ENCODE measurements around the gene RNU11.
"Not testable (repeated sequence)": the region's sequence is repeated elsewhere in the genome, so short reads cannot be mapped to it uniquely, and the experiment has no call there.

RNU11 gene

DNA sequence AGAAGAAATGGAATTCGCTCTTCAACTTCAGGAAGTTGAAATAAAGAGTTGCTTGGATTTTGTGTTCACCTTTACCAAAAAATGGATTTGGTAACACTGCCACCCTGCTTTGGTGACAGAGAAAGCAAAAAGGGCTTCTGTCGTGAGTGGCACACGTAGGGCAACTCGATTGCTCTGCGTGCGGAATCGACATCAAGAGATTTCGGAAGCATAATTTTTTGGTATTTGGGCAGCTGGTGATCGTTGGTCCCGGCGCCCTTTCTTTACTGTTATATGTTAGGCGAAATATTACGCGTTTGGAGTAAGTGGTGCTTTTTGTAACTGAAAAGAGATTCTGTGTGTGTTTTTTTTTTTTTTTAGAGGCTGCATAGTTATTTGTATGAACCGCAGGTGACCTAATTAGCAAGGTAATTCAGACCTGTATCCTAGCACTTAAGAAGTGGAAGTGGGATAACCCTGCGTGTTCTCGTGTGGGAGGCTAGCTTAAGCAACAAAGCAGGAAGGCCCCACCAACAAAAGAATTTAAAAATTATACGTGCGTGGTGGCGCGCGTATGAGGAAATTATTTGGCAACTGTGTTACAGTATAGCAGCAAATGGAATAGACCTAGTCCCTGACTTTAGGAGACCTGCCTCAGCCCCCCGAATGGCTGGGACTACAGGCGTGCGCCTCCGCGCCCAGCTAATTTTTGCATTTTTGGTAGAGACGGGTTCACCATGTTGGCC lies at the start of gene RNU11:
RNU11 (plus strand) TSS at position 127 of the 725 bp plus-strand sequence.
- peak; percentile 78 for DNase-seq

DNA sequence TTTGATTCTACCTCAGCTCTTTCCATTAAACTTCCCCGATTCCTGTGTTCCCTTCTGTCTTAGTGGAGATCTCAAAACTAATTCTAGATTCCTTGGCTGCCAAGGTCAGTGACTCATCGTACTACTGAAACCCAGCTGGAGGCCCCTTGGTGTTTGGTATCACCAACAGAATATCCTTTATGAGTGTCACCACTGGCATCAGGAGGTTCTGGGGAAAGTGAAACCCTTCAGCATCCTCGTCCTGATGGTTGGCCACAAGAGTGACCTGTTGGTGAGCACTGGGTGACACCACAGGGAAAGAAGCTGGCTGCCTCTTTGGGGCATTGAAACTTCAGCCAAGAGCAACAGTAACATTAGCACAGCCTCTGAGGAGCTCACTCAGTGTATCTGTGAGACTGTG lies 46.7 kb upstream of the RNU11 start:
- no peak for DNase-seq

DNA sequence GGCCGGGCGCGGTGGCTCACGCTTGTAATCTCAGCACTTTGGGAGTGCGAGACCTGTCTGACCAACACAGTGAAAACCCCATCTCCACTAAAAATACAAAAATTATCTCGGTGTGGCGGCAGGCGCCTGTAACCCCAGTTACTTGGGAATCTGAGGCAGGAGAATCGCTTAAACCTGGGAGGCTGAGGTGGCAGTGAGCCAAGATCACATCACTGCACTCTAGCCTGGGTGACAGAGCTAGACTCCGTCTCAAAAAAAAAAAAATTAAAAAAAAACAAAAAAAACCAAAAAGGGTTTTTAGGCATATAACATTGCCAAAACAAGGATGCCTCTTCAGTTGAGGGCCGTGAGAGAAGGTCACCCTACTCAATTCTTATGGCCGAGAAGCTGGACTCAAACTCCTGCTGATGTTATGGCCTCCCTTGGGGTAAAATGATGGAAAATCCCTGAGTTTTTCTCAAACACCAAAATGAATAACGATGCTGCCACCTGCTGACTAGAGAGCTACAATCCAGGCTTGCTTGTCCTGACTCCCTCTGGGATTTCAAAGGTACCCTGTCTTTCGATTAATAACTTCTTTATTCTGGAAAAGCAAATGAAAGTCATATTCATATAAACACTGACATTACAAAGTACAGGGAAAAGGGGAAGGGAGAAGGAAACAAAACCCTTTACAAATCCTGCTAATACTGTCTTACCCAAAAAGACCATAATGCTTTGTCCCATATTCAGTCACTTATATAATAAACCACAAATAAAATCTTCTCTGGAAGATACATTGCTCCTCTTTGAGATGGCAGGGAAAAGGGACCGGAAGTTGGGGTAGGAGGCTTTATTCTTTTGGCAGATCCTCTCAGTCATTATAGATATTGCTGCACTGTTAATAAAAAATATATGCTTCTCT lies 45.6 kb upstream of the RNU11 start:
- DNase-seq, result no peak

DNA sequence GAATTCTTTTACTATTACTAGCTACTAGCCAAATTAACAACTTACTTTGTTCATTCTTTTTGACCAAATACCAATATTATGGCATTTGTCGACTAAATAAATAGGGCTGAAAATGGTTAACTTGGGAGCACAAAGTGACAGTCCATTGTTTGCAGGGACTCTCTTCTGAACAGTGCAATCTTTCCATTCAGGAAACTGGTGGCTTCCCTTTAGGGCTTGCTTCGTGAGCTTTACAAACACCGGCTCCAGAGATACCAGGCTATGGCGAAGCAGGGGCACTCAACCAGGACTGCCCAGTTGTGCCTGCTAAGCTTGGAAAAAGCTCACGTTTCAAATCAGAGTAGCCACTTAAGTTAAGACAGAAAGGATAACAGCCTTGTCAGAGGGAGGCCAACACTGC lies 44.0 kb upstream of the RNU11 start:
- no peak for DNase-seq

DNA sequence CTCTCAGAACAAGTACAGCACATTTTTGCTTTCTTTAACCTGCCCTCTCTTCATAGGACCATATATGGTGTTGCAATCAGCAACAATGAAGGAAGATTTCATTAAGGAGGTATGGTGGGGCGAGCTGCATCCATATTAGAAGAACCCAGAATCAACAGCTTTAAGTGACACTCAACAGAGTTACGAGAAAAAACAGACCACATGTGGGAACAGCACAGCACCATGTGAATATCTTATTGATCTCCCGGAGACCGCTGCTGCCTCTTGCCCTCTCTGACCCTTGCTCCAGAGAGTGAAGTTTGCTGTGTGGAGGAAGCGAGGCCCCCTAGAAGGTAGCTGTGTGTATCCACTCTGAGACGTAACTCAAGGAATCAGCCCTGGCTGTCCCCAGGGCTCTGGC lies 43.4 kb upstream of the RNU11 start:
- no peak for DNase-seq

DNA sequence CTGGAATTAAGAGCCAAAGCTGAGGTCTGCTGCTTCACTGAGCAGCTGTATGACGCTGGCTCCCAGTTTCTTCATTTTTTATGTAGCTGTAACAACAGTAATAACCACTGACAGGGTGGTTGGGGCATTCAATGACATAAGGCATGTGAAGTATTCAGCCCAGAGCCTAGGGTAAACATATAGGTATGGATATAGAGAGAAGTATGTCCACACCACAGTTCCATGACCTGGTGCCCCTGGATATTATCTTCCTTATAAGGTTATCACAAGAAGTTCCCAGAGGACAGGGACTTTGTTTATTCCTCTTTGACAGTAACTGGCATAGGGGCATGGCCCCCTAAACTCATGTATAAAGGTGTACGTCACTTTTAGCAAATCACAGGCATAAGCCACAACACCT lies 41.6 kb upstream of the RNU11 start:
- no peak for DNase-seq

DNA sequence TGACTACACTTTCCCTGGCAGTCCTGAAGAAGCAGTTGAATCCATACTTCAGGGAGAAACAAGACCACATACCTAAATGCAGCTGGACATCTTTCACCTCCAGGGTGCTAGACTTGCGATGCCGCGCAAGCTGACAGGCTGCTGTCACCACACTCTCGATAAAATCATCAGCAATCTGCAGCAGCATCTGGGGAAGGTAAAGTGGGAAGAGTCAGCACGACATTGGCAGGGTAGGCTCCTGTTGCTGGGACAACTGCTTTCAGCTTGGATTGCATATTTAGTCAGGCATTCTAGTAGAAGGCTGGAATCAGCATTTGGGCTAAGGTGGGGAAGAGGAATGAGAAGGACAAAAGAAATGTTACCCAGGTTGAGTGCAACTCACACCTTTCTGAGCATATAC lies 35.2 kb upstream of the RNU11 start:
- no peak for DNase-seq

DNA sequence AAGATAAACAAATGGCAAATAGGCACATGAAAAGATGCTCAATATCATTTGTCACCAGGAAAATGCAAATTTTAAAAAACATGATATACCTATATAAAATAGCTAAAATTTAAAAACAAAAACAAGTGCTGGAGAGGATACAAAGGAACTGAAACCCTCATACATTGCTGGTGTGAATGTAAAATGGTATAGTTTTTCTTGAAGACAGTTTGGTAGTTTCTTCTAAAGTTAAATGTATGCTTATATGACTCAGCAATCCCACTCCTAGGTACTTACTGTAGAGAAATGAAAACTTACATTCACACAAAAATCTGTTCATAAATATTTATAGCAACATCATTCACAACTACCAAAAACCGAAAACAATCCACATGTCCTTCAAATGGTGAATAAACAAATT lies 16.7 kb upstream of the RNU11 start:
- no peak for DNase-seq

DNA sequence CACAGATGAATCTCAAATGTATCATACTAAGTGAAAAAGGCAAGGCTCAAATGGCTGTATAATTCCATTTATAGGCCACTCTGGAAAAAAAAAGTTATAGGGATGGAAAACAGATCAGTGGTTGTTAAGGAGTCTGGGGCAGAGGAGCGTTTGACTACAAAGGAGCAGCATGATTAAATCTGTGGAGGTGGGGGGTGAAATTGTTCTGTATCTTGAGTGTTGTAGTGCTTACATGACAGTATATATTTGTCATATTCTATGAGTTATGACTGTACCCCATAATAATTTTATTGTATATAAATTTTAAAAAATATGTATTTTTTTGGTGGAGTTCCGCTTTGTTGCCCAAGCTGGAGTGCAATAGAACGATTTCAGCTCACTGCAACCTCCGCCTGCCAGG lies 15.8 kb upstream of the RNU11 start:
- no peak for DNase-seq

DNA sequence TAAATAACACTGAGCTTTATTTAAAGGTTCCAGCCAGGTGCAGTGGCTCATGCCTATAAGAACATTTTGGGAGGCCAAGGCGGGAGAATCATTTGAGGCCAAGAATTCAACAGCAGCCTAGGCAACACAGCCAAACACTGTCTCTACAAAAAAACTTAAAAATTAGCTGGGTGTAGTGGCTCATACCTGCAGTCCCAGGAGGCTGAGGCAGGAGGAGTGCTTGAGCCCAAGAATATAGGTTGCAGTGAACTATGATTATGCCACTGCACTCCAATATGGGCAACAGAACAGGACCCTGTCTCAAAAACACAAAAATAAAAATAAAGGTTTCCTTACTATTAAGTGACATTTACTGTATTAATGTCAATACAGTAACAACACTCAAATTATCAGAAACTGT lies 7.6 kb upstream of the RNU11 start:
- peak; percentile 11 for DNase-seq

DNA sequence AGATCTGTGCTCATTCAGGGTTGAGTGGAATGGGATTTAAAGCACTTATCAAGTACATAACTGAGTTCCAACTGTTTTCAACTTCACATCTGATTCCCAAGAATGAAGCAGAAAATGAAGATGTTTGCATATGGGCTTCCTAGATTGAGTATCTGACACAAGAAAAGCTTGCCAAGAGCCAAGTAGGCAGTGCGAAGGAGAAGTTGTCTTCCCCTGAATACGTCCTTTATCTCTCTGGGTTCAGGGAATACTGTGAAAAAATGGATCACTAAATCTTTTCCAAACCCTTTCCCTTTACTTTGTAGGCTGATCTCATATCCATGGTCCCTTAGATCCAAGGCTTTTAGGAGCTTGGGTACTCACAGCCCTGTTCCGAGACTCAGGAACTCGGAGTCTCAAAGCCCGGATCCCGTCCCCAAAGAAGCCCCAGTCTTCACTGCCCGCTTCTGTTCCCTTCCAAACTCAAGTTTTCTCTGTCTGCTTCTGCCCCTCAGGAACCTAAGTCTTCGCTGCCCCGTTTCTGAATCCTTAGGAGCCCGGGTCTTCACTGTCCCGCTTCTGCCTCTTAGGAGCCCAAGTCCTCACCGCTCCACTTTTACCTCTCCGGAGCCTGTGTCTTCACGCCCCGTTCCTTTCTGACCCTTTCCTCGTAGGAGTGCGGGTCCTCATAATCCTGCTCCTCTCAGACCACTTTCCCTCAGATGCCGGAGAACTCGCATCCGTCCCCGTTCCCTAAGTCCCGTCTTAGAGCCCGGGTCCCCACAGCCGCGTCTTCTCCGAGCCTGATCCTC lies 6.1 kb upstream of the RNU11 start:
- DNase-seq, result no peak

DNA sequence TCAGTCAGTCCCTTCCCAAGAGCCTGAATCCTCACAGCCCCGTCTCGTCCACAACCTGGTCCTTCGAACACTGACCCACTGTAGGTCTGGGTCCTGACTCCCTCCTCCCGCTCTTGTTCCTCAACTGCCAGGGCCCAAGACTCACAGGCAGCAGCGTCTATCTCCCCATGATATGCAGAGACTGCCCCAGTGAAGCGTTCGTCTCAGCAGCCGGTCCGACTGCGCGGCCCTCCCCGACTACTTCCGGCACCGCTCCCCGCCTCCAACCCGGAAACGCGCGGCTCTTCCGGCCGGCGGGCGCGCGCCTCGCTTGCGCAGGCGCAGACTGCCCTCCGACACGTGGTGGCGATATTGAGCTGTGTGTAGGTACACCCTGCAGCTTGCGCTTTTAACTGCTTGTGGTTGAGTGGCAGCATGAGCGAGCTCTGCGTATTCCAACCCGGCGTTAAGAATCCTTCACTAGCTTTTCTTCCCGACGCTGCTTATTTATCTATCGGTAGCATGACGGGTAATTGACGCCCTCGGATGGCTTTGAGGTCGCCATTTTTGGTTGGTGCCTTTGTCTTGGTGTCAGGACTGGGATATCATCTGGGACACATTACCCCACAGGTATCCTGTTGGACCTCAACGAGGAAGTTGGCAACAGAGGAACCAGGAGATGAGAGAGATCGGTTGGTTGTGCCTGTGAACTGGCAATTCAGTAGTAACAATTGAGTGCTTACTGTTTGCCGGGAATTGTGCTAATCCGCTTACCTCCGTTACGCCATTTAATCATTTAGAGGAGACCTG lies 5.4 kb upstream of the RNU11 start, which contains the start of gene TAF12:
TAF12 (minus strand) TSS at position 221 of the 789 bp plus-strand sequence. CDS start 20,986 bp downstream, outside the sequence.
- DNase-seq, result peak; percentile 86

DNA sequence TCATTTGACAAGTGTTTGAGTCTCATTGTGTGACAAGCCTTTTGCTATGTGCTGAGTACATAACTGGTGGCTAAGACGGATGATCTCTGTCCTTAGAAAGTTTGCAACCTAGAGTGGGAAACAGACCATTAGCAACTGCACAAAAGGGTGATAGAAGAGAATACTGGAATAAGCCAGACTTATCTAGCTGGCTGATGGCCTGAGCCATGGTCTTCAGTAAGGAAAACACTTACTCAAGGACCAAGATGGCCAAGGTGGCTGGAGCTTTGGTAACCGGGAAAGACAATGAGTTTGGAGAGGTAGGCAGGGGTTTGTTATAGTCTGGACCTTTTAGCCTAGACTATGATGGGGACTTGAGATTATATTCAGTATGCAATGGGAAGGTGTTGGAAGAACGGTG lies 3.9 kb upstream of the RNU11 start:
- no peak for DNase-seq

DNA sequence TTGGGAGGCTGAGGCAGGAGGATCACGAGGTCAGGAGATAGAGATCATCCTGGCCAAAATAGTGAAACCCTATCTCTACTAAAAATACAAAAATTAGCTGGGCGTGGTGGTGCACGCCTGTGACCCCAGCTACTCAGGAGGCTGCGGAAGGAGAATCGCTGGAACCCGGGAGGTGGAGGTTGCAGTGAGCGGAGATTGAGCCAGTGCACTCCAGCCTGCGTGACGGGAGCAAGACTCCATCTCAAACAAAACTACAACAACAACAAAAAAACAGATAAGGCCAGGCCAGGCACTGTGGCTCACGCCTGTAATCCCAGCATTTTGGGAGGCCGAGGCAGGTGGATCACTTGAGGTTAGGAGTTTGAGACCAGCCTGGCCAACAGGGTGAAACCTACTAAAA lies 3.0 kb upstream of the RNU11 start:
- not testable (repeated sequence) for DNase-seq

DNA sequence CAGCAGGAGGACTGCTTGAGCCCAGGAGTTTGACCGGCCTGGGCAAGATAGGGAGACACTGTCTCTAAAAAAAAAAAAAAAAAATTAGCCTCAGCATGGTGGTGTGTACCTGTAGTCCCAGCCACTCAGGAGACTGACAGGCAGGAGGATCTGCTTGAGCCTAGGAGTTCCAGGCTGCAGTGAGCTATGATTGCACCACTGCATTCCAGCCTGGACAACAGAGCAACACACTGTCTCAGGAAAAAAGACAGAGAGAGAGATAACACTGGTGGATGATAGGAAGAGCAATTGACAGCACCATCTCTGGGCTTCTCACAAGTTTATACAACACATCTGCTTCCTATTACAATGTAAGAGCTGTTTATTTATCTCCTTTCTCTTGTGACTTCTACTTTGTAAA lies 2.4 kb upstream of the RNU11 start:
- no peak for DNase-seq

DNA sequence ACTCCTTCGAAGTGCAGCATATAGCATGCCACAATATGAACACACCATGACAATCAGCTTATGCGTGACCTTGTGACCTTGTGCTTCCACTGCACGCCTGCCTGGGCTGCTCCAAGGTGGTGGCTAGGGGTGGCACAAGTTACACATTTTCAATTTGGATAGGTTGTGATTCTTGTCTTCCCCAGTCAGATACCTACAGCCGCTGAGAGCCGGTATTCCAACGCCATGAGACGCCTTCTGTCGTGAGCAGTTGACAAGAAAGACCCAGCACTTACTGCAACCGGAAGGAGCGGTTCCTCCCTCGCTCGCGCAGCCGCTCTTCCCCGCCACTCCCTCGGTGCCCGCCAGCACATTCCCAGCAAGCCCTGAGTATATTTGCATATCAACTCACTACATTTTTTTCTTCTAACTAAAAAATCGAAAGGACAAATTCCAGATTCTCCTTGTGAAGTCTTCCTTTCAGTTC lies 359 bp upstream of the RNU11 start:
- DNase-seq, result peak; percentile 76

DNA sequence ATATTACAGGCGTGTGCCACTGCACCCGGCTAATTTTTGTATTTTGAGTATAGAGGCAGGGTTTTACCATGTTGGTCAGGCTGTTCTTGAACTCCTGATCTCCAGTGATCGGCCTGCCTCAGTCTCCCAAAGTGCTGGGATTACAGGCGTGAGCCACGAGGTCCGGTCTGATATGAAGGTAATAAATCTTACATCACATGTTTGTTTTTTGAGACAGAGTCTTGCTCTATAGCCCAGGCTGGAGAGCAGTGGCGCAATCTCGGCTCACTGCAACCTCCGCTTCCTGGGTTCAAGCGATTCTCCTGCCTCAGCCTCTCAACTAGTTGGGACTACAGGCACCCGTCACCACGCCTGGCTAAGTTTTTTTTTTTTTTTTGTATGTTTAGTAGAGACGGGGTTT lies 4.7 kb downstream of the RNU11 start:
- DNase-seq, result not testable (repeated sequence)

DNA sequence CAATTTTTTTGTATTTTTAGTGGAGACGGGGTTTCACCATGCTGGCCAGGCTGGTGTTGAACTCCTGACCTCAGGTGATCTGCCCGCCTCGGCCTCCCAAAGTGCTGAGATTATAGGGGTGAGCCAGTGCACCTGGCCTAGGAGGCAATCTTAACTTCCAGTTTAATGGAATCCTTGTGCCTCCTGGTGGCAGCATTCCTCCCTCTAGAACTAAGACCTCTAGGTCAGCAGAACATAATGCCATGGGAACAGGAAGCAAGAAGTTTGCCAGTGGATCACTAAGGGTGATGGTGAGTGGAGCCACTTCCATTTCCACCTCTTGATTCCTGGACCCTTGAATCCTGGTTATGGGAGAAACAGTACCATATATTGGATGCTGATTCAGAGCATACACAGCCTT lies 5.5 kb downstream of the RNU11 start:
- DNase-seq, result not testable (repeated sequence)

DNA sequence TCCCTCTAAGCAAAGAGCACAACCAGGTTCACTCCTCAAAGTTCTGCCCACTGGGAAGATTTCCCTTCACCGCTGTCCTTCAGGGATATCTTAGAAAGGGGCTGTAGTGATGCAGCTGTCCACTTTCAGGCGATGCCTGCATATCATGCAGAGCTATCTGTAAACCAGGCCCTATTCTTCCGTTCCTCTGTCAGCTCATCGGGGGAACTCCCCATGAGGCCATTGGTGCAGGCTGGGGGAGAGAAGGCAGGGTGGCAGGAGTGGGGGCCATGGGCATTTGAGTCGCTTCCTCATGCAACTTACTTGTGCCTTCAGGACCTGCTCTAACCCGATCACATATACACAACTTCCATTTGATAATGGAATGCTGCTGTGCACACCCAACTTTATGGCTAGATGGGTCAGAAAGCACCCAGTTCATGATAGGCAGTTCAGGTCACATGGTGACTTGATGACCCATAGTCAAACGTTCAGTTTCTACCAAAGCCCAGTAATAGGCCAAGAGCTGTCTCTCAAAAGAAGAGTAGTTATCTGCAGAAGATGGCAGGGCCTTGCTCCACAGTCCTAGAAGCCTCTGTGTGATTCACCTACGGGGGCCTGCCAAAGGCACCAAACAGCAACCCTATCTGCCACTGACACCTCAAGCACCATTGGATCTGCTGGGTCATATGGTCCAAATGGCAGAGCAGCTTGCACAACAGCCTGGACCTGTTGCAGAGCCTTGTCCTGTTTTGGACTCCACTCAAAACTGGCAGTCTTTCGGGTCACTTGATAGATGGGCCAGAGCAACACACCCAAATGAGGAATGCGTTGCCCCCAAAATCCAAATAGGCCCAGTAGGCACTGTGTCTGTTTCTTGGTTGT lies 7.3 kb downstream of the RNU11 start:
- not testable (repeated sequence) for DNase-seq

DNA sequence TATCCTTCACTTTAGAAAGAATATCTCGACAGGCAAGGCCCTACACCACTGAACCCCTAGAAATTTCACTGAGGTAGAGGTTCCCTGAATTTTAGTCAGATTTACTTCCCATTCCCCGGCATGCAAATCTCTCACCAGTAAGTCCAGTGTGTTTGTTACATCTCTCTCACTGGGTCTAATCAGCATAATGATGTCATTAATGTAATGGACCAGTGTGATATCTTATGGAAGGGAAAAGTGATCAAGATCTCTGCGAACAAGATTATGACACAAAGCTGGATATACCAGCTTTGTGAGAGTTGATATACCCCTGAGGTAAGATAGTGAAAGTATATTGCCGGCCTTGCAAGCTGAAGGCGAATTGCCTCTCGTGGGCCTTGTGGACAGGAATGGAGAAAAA lies 7.9 kb downstream of the RNU11 start:
- DNase-seq, result no peak

DNA sequence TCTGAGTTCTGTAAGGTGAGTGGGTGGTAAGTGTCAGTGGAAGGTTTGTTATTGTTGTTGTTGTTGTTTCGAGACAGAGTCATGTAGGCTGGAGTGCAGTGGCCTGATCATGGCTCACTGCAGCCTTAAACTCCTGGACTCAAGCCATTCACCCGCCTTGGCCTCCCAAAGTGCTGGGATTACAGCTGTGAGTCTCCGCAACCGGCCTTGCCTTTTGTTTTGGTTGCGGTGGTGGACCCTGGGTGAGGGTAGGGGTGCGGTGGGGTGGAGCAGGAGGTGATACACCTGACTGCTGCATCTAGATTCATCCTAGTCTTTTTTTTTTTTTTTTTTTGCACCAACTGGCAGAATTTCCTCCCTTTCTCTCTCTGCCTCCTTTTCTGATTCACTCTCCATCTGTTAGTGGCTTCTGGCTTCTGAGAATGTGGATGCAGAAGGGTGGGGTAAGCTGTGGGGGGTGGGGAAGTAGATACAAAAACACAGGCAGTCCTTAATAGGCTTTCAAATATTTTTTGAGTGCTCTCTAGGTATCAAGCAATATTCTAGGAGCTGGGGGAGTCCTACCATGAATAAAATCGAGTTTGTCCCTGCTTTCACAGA lies 15.6 kb downstream of the RNU11 start:
- DNase-seq, result no peak
